ENCODE data around the gene SLC66A2. TPM values are rescaled to one million over a fixed set of nuclear protein-coding genes. Genes with fewer than 3 reads are reported as not detected.

Gene SLC66A2
- total RNA-seq, 4 donors from 2014 or later, result 41.4 to 310 (median 78.5) TPM

- no peak for TF ChIP-seq CTCF (IDR thresholded peaks at IDR 0.05; ENCODE audit: low read depth)
Measured at GRCh38 chr18:79871481-79872091, 79.9 kb downstream of the SLC66A2 start.

DNA sequence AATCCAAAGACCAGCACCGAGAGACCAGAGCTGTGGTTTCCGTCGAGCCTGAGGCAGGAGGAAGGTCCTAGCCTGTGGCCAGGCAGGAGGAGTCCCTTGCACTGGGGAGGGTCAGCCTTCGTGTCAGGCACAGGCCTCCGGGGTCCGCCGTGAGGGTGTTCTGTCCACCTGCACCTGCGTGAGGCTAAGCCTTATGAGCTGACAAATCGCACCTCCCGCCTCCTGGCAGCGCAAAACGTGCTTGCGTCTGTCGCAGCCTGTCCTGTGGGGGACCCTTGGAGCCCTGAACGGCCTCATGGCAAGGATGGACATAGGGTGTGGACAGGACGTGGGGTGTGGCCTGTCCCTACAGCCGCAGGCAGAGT lies 80.4 kb downstream of the SLC66A2 start:
- TF ChIP-seq CTCF (IDR thresholded peaks at IDR 0.05; ENCODE audit: low read depth), result no peak

DNA sequence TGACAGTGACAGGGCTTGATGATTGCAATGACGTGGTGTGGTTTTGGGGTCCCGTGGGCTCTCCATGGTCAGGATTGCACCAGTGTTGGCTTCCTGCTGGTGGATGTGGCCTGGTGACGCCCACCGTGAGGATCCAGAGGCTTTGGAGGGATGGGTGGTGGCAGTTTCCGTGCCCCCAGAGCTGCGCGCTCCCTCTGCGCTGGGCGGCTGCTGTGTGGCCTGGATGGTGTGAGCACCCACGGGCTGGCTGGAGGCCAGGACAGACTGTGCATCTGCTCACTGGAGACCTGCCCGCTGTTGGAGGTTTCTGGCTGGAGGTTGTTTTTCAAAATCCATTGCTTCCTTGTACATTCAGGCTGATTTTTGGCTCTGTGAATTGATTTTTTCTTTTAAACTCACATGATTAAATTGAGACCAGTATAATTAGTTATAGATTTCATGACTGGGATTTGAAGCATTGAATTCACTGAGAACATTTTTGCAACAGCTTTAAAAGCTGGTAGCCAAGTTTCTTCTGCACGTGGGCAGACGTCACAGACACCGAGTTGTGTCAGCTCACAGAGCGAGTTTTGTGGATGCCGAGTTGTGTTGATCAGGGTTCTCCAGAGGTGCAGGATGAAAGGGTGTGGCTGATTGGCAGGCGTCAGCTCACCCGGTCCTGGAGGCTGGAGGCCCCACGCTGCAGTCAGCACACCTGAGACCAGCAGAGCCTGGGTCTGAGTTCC lies 81.0 kb downstream of the SLC66A2 start:
- no peak for TF ChIP-seq CTCF (IDR thresholded peaks at IDR 0.05; ENCODE audit: low read depth)

- no peak for TF ChIP-seq CTCF (IDR thresholded peaks at IDR 0.05; ENCODE audit: low read depth)
Measured at GRCh38 chr18:79869591-79870300, 81.7 kb downstream of the SLC66A2 start.

GRCh38 chr18:79868811-79869541 lies 82.5 kb downstream of the SLC66A2 start:
- no peak for TF ChIP-seq CTCF (IDR thresholded peaks at IDR 0.05; ENCODE audit: low read depth)

DNA sequence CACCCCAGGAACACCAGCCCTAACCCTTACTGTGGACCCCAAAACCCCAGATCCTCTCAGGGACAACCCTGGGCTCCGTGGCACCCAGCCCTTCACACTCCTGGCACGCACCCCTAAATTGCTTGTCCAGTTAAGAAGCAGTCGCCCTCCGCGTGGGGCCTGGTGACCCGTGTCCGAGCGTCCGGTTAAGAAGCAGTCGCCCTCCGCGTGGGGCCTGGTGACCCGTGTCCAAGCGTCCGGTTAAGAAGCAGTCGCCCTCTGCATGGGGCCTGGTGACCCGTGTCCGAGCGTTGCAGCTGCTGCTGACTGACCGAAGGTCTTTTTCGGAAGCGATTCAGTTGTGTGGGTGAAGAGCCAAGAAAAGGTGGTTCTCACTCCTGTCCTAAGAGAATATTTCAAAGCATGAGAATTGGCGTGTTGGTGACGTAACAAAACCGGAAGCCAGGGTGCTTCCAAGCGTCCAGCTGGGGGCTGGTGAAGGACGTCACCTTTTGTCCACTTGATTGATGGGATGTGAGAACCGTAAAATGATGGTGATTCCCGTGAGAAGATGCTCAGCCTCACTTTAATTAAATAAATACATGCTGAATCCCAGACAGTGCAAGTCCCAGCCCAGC lies 83.2 kb downstream of the SLC66A2 start:
- no peak for TF ChIP-seq CTCF (IDR thresholded peaks at IDR 0.05; ENCODE audit: low read depth)
